Activated naive CD4-positive, alpha-beta T cell treated with anti-CD3 and anti-CD28 coated beads, Interleukin-2, amount 50 U/mL, for 24 hours (primary cell): Measurements from ENCODE around the gene CLC.
A peak's percentile ranks its signal among the peaks of the same experiment; 100 is the strongest.
"Not testable (repeated sequence)": the region's sequence is repeated elsewhere in the genome, so short reads cannot be mapped to it uniquely, and the experiment has no call there.

ENCODE experiments used
- H3K27ac Mint-ChIP-seq: one replicate; pipeline ENCODE4 v1.8.0; 2021; ENCODE audit warnings: mild to moderate bottlenecking, mixed read lengths
- H3K27me3 Mint-ChIP-seq: one replicate; pipeline ENCODE4 v1.8.0; 2021; ENCODE audit warnings: mixed read lengths
- H3K36me3 Mint-ChIP-seq: one replicate; pipeline ENCODE4 v1.8.0; 2021; ENCODE audit warnings: mixed read lengths
- H3K4me1 Mint-ChIP-seq: one replicate; pipeline ENCODE4 v1.8.0; 2021; ENCODE audit warnings: mixed read lengths
- H3K4me3 Mint-ChIP-seq: one replicate; pipeline ENCODE4 v1.8.0; 2021; ENCODE audit warnings: mild to moderate bottlenecking, mixed read lengths
- H3K9me3 Mint-ChIP-seq: one replicate; pipeline ENCODE4 v1.8.0; 2021; ENCODE audit warnings: mixed read lengths

CLC gene

DNA sequence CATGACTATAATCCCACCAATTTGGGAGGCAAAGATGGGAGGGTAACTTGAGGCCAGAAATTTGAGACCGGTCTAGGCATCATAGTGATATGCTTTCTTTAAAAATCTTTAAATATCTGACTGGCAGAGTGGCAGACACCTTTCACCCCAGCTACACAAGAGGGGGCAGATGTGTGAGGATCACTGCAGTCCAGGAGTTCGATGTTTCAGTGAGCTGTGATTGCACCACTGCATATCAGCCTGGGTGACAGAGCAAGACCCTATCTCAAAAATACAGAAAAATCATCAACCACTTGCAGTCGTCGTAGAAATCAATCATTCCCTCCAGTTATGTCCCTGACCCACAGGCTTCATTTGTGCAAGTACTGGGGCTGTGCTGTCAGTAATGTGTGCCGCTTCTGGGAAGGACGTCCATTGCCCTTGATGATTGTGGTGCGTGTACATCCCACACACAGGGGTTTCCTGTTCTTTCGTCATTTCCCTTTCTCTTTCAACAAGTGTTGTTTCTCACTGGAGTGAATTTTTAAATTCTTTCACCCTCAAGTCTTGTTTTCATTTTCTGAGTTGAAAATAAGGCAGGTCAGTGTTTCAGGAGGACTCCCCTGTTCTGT is 32.1 kb downstream of the CLC start:
- no peaks in the 10 kb centered on the region for H3K27me3 Mint-ChIP-seq
- H3K4me3 Mint-ChIP-seq = peak overlapping the region; percentile 40
- H3K27ac Mint-ChIP-seq = peak overlapping the region; percentile 91
- H3K9me3 Mint-ChIP-seq = peaks cover 4% of the 10 kb centered on the region
- H3K36me3 Mint-ChIP-seq = peaks cover 4% of the 10 kb centered on the region
- peaks cover 53% of the 10 kb centered on the region for H3K4me1 Mint-ChIP-seq

DNA sequence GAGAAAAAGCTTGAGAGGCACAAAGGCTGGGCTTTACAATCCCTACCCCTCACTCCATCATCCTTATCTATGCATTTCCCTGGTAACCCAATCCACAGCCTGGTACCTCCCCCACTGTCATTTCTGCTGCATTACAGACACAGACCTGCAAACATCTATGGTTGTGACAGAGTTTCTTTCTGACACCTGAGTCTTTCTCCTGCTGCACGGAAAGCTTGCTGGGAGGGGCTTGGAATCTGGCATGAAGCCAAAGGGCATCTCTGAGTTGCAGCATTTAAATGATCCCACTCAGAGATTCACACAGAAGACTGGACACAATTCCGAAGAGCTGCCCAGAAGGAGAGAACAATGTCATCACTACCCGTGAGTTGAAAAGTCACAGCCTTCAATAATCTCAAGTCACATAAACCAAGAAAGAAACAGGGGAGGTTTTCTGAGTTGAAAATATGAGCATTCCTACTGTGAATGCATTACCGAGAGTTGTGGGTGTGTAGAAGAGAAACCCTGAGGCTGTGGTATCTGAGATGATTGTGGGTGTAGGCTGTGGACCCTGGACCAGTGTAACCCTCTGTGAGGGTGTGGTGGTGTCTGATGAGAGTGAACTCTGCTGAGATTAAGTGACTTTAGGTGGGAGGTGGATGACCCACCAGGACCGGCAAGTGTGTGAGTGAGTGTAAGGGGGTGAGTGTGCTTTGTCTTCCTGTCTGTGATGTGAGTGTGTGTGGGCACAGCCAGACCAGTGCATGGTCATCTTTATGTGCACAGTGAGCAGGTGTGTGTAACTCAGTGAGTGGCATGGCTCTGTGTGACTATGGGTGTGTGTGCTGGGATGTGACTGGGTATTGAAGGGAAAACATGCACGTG is 33.4 kb downstream of the CLC start, which contains the start of gene LGALS14:
Gene LGALS14, plus strand, starts transcription at position 301 of the 864 bp plus-strand sequence. Its CDS starts 48 bp downstream, at position 349.
- Mint-ChIP-seq H3K27me3 (no peaks in the 10 kb centered on the region), H3K36me3 (peaks cover 4% of the 10 kb centered on the region), H3K27ac (peak within 1 kb of the TSS; percentile 91), H3K4me3 (peak within 1 kb of the TSS; percentile 54), H3K9me3 (peaks cover 4% of the 10 kb centered on the region), H3K4me1 (peaks cover 47% of the 10 kb centered on the region)

DNA sequence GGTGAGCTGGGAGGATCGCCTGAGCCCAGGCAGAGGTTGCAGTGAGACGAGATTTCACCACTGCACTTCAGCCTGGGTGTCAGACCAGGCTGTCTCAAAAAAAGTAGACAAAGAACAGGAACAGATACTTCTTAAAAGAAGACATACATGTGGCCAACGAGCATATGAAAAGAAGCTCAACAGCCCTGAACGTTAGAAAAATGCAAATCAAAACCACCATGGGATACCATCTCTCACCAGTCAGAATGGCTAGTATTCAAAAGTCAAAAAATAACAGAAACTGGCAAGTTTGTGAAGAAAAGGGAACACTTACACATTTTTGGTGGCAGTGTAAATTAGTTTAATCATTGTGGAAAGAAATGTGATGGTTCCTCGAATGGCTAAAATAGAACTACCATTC is 36.5 kb downstream of the CLC start:
- Mint-ChIP-seq H3K4me3 (no peak overlapping the region), H3K27ac (no peak overlapping the region), H3K9me3 (no peaks in the 10 kb centered on the region), H3K36me3 (peaks cover 1% of the 10 kb centered on the region), H3K27me3 (no peaks in the 10 kb centered on the region), H3K4me1 (peaks cover 31% of the 10 kb centered on the region)

DNA sequence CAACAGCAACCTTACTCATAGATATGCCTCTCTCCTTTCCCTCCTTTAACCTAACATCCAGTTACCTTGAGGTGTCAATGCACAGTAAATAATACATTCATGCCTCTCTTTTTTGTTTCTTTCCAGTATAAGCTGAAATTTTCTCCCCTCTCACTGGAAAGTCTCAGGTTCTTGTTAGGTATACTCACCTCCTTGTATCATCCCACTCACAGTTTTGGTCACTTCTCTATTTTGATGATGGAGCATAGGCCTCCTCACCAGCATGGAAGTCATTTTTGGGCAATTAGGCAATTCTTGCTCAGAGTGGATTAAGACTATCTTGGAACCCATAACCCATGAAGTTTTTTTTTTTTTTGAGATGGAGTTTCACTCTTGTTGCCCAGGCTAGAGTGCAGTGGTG is 39.3 kb downstream of the CLC start:
- Mint-ChIP-seq H3K27ac (no peak overlapping the region), H3K36me3 (no peaks in the 10 kb centered on the region), H3K4me3 (no peak overlapping the region), H3K4me1 (peaks cover 6% of the 10 kb centered on the region), H3K27me3 (peaks cover 2% of the 10 kb centered on the region), H3K9me3 (no peaks in the 10 kb centered on the region)

DNA sequence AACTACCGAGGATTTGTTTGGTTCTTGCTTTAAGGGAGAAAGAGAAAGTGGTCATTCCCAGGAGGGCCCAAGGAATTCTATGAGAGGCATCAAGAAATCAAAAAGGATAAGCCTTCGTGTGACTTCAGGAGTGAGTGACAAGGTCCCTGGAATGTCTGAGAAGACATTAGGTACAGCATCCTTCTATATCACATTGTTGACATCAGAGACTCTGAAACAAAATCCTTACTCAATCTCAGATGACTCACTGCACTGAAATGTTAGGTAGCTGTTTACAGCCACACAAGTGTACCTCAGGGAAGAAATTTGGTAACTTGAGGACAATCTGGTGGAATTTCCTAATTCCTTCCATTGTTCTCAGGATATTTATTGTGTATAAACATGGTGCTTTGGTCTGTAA is 41.4 kb downstream of the CLC start:
- H3K9me3 Mint-ChIP-seq = no peaks in the 10 kb centered on the region
- H3K27me3 Mint-ChIP-seq = peaks cover 2% of the 10 kb centered on the region
- no peak overlapping the region for H3K27ac Mint-ChIP-seq
- peaks cover 6% of the 10 kb centered on the region for H3K4me1 Mint-ChIP-seq
- H3K36me3 Mint-ChIP-seq = no peaks in the 10 kb centered on the region
- no peak overlapping the region for H3K4me3 Mint-ChIP-seq

DNA sequence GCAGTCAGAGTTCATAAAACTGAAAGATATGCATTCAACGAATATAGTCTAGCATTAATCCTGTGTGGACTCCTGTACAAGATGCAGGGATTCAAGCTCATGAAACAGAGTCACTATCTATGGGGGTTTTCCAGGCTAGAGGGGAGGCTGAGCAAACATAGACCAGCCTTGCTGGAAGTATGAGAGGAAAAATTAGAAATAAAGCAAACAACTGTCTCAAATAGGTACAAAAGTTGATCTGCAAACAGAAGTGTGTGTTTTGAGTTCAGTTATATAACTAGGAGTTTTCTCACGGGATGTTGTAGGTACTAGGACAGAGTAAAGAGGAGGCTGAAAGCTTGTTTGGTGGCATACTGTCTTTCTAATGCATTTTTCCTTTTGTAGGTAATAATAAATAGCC is 42.1 kb downstream of the CLC start:
- peaks cover 2% of the 10 kb centered on the region for H3K27me3 Mint-ChIP-seq

DNA sequence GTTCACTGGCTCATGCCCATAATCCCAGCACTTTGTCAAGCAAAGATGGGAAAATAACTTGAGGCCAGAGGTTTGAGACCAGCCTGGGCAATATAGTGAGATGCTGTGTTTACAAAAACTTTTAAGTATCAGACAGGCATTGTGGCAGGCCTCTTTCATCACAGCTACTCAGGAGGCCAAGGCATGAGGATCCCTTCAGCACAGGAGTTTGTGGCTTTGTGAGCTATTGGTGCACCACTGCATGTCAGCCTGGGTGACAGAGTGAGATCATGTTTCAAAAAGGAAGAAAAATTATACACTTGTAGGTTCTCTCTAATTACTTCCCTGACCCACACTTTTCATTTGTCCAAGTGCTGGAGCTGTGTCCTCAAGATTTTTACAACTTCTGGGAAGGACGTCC is 45.0 kb downstream of the CLC start:
- Mint-ChIP-seq H3K36me3 (peaks cover 3% of the 10 kb centered on the region), H3K27ac (no peak overlapping the region), H3K4me3 (no peak overlapping the region), H3K27me3 (peaks cover 2% of the 10 kb centered on the region), H3K4me1 (no peaks in the 10 kb centered on the region), H3K9me3 (peaks cover 6% of the 10 kb centered on the region)

More for the DNA sequence above, 42.1 kb downstream of the CLC start:
- H3K4me3 Mint-ChIP-seq = no peak overlapping the region
- peaks cover 6% of the 10 kb centered on the region for H3K4me1 Mint-ChIP-seq
- no peaks in the 10 kb centered on the region for H3K36me3 Mint-ChIP-seq
- H3K27ac Mint-ChIP-seq = no peak overlapping the region
- H3K9me3 Mint-ChIP-seq = no peaks in the 10 kb centered on the region

DNA sequence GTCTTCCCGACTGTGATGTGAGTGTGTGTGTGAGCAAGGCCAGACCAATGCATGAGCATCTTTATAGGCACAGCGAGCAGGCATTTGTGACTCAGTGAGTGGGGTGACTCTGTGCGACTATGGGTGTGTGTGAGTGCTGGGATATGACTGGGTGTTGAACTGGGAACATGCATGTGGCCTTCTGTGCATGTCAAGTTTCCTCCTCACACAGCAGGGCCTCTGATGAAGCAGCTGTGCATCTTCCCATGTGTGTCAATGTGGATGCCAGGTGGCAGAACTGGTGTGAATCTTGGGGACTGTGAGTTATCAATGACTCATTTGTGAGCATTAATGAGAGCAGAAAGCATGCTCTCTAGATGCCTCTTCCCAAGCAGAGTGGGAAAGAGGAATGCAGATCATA is 45.7 kb downstream of the CLC start:
- Mint-ChIP-seq H3K4me1 (no peaks in the 10 kb centered on the region), H3K27me3 (peaks cover 2% of the 10 kb centered on the region), H3K9me3 (peaks cover 6% of the 10 kb centered on the region), H3K27ac (no peak overlapping the region), H3K36me3 (peaks cover 3% of the 10 kb centered on the region), H3K4me3 (no peak overlapping the region)

DNA sequence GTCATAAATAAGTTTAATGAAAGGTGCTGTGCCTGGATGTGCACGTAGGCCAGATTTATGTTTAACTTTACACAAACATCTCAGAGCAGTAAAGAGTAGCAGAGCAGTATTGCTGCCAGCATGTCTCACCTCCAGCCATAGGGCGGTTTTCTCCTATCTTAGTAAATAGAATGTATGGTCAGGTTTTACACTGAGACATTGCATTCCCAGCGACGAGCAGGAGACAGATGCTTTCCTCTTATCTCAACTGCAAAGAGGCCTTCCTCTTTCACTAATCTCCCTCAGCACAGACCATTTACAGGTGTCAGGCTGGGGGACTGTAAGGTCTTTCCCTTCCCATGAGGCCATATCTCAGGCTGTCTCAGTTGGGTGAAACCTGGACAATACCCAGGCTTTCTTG is 49.2 kb downstream of the CLC start:
- not testable (repeated sequence) for H3K4me3 Mint-ChIP-seq, H3K27me3 Mint-ChIP-seq, H3K9me3 Mint-ChIP-seq, H3K27ac Mint-ChIP-seq
- H3K36me3 Mint-ChIP-seq = peaks cover 10% of the 10 kb centered on the region
- peaks cover 13% of the 10 kb centered on the region for H3K4me1 Mint-ChIP-seq

DNA sequence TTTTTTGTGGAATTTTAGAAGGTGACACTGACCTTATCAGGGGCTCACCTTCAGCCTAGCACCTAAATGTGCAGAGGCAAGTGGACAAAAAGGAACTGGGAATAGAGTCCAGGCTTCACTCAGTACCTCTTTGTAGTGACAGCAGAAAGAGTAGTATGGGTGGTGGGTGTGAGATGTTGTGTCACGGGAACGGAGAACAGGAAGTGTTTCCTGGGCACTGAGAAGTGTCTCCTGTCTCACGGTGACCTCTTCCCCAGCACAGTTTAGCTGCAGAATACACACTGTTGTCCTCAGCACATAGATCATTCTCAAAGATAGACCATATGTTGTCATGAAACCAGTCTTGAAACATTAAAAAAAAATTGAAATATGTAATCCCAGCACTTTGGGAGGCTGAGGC is 51.1 kb downstream of the CLC start:
- H3K27me3 Mint-ChIP-seq = no peaks in the 10 kb centered on the region
- peaks cover 6% of the 10 kb centered on the region for H3K9me3 Mint-ChIP-seq
- peaks cover 12% of the 10 kb centered on the region for H3K36me3 Mint-ChIP-seq
- no peak overlapping the region for H3K4me3 Mint-ChIP-seq
- no peak overlapping the region for H3K27ac Mint-ChIP-seq
- peaks cover 18% of the 10 kb centered on the region for H3K4me1 Mint-ChIP-seq

DNA sequence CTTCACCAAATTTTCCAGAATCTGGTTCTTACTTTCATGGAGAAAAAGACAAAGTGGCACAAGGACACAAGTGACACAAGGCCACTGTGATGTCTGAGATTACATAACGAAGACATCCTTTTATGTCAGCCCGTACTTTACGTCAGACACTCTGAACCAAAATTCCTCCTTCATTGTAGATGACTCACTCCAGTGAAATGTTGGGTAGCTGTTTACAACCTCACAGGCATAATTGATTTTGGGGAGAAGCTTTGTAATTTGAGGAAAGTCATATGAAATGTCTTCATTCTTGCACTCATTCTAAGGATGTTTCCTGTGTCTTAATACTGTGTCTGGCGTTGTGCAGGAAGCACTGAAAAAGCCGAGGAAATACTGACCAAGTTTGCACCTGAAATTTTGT is 53.6 kb downstream of the CLC start:
- H3K4me3 Mint-ChIP-seq = no peak overlapping the region
- no peak overlapping the region for H3K27ac Mint-ChIP-seq
- H3K4me1 Mint-ChIP-seq = peaks cover 34% of the 10 kb centered on the region
- no peaks in the 10 kb centered on the region for H3K9me3 Mint-ChIP-seq
- no peaks in the 10 kb centered on the region for H3K27me3 Mint-ChIP-seq
- H3K36me3 Mint-ChIP-seq = peaks cover 9% of the 10 kb centered on the region

DNA sequence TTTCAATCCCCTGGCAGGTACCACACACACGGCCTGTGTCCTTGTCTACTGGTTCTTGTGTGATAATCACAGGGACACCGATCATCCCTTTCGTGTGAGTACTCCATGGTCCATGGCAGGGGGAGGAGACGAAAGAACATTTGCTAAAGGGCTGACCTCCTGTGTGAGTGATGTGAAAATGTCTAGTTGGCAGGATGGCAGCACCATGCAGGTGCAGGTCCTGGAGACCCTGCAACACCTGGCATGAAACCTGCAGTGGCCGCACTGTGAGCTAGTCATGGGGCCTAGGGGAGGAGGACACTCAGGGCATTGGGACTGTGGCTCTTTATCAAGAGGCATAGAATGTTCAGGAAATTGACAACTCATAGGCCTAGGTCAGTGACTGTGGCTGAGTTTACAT is 56.4 kb downstream of the CLC start:
- no peak overlapping the region for H3K27ac Mint-ChIP-seq
- no peaks in the 10 kb centered on the region for H3K9me3 Mint-ChIP-seq
- H3K36me3 Mint-ChIP-seq = peaks cover 9% of the 10 kb centered on the region
- no peaks in the 10 kb centered on the region for H3K27me3 Mint-ChIP-seq
- H3K4me3 Mint-ChIP-seq = no peak overlapping the region
- peaks cover 49% of the 10 kb centered on the region for H3K4me1 Mint-ChIP-seq
